ENCODE results near the gene AKAP6. TPM values are rescaled to one million over a fixed set of nuclear protein-coding genes. Genes with fewer than 3 reads are reported as not detected.

Gene AKAP6
- total and polyA plus RNA-seq, 10 of the 15 experiments (the other 5 are each of a cell fraction or from before 2014, with no cell fraction given): 0.35 to 5.9 (median 2.2) TPM

- TF ChIP-seq, protein P1, sequence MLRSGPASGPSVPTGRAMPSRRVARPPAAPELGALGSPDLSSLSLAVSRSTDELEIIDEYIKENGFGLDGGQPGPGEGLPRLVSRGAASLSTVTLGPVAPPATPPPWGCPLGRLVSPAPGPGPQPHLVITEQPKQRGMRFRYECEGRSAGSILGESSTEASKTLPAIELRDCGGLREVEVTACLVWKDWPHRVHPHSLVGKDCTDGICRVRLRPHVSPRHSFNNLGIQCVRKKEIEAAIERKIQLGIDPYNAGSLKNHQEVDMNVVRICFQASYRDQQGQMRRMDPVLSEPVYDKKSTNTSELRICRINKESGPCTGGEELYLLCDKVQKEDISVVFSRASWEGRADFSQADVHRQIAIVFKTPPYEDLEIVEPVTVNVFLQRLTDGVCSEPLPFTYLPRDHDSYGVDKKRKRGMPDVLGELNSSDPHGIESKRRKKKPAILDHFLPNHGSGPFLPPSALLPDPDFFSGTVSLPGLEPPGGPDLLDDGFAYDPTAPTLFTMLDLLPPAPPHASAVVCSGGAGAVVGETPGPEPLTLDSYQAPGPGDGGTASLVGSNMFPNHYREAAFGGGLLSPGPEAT (IDR thresholded peaks at IDR 0.05; ENCODE audit: low read depth): no peak
- no peak for TF ChIP-seq NRF1 (conservative IDR thresholded peaks at IDR 0.05; ENCODE audit: low read depth, low read length)
- no peak for TF ChIP-seq FOXM1 (IDR thresholded peaks at IDR 0.05; ENCODE audit: low read depth, low read length)
- no peak for TF ChIP-seq EGR1 (IDR thresholded peaks at IDR 0.05; ENCODE audit: borderline replicate concordance in 1 of 2, low read depth in 2 of 2, low read length in 2 of 2)
- no peak for TF ChIP-seq TCF12 (IDR thresholded peaks at IDR 0.05; ENCODE audit: low read depth, low read length)
- no peak for TF ChIP-seq SUZ12 (IDR thresholded peaks at IDR 0.05; ENCODE audit: unreplicated experiment)
- no peak for TF ChIP-seq BACH1 (IDR thresholded peaks at IDR 0.05; ENCODE audit: borderline replicate concordance)
Measured at GRCh38 chr14:32474478-32475195, 145.5 kb downstream of the AKAP6 start (continued).

DNA sequence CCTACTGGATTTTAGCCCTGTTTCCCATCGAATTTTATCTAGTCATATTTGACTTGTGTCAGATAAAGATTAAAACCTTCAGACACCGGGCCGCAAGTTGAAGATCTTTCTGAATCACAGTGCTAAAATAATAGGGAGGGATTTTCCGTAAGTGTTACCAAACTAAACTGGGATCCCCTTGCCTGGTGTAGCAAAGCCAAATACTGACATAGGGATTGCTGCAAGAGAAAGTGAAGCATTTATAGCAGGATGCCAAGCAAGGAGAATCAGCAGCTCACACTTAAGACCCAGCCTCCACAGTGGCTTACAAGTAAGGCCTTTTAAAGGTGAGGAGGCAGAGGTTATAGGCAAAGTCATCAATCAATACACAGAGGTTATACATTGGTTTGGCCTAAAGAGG lies 147.4 kb downstream of the AKAP6 start:
- no TSS peak for BruUV-seq (replicated peaks)
- ATAC-seq: no peak
- Histone ChIP-seq H3K36me3 (ENCODE audit: control insufficient read depth in 2 of 2, insufficient read depth in 2 of 2, low read length in 1 of 2) (no peaks in the 10 kb centered on the region), H2AFZ (ENCODE audit: control insufficient read depth, low read depth, low read length) (no peak overlapping the region), H3K9ac (ENCODE audit: control insufficient read depth, insufficient read depth, low read length) (no peak overlapping the region), H3K27ac (ENCODE audit: control insufficient read depth, insufficient read depth) (no peak overlapping the region), H3K9me3 (replicated peaks; ENCODE audit: control insufficient read depth, insufficient read depth, low read length) (no peaks in the 10 kb centered on the region), H3K4me3 (no peak overlapping the region), H3K27me3 (replicated peaks in 1 of 2; ENCODE audit: control insufficient read depth in 2 of 2, insufficient read depth in 2 of 2, low read length in 1 of 2) (no peaks in the 10 kb centered on the region), H3K4me1 (ENCODE audit: control insufficient read depth, insufficient read depth, low read length) (no peaks in the 10 kb centered on the region), H4K20me1 (ENCODE audit: control insufficient read depth, insufficient read depth) (no peaks in the 10 kb centered on the region), H3K79me2 (ENCODE audit: control insufficient read depth, insufficient read depth, low read length) (no peaks in the 10 kb centered on the region), H3K4me2 (ENCODE audit: control insufficient read depth, insufficient read depth) (no peak overlapping the region)
- FAIRE-seq: no peak
- intact Hi-C loops (cut with micrococcal nuclease; ENCODE audit: unreplicated experiment): loop anchor here (10.0 kb wide), 1 partner anchor 402 kb away; the partner anchor contains the start of gene ARHGAP5
- in situ Hi-C loops (cut with MboI): loop anchor here (10.0 kb wide), 1 partner anchor 412 kb away; no protein-coding TSS in a partner anchor
- ChIA-PET SMC1A (ENCODE audit: uncharacterized antibody, unreplicated experiment) (no interaction called here), POLR2A (no interaction called here), RAD21 (ENCODE audit: unreplicated experiment) (no interaction called here), CTCF (interaction anchor here (1.4 kb wide), 1 partner anchor 222 kb away, joined by 3 read pairs; no protein-coding TSS in a partner anchor)
- no peak for DNase-seq (ENCODE audit: low read depth, low spot score)
- 44% methylated on average over 4 of the region's 4 CpGs for WGBS (ENCODE audit: insufficient coverage, insufficient replicate concordance, low lambda C conversion rate, missing lambda C conversion rate)
- TF ChIP-seq, protein P2, sequence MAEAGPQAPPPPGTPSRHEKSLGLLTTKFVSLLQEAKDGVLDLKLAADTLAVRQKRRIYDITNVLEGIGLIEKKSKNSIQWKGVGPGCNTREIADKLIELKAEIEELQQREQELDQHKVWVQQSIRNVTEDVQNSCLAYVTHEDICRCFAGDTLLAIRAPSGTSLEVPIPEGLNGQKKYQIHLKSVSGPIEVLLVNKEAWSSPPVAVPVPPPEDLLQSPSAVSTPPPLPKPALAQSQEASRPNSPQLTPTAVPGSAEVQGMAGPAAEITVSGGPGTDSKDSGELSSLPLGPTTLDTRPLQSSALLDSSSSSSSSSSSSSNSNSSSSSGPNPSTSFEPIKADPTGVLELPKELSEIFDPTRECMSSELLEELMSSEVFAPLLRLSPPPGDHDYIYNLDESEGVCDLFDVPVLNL (IDR thresholded peaks at IDR 0.05; ENCODE audit: low read depth, low read length): no peak
- TF ChIP-seq NBN (IDR thresholded peaks at IDR 0.05) (no peak), MYC (IDR thresholded peaks at IDR 0.05; ENCODE audit: insufficient read depth, insufficient read length, insufficient replicate concordance, low read length, severe bottlenecking) (no peak), CREM (IDR thresholded peaks at IDR 0.05; ENCODE audit: low read depth) (no peak), EZH2 (IDR thresholded peaks at IDR 0.05; ENCODE audit: borderline replicate concordance, control insufficient read depth, low read depth, low read length) (no peak), EGR1 (IDR thresholded peaks at IDR 0.05; ENCODE audit: borderline replicate concordance in 1 of 2, low read depth in 2 of 2, low read length in 2 of 2) (no peak)
- TF ChIP-seq, protein P3, sequence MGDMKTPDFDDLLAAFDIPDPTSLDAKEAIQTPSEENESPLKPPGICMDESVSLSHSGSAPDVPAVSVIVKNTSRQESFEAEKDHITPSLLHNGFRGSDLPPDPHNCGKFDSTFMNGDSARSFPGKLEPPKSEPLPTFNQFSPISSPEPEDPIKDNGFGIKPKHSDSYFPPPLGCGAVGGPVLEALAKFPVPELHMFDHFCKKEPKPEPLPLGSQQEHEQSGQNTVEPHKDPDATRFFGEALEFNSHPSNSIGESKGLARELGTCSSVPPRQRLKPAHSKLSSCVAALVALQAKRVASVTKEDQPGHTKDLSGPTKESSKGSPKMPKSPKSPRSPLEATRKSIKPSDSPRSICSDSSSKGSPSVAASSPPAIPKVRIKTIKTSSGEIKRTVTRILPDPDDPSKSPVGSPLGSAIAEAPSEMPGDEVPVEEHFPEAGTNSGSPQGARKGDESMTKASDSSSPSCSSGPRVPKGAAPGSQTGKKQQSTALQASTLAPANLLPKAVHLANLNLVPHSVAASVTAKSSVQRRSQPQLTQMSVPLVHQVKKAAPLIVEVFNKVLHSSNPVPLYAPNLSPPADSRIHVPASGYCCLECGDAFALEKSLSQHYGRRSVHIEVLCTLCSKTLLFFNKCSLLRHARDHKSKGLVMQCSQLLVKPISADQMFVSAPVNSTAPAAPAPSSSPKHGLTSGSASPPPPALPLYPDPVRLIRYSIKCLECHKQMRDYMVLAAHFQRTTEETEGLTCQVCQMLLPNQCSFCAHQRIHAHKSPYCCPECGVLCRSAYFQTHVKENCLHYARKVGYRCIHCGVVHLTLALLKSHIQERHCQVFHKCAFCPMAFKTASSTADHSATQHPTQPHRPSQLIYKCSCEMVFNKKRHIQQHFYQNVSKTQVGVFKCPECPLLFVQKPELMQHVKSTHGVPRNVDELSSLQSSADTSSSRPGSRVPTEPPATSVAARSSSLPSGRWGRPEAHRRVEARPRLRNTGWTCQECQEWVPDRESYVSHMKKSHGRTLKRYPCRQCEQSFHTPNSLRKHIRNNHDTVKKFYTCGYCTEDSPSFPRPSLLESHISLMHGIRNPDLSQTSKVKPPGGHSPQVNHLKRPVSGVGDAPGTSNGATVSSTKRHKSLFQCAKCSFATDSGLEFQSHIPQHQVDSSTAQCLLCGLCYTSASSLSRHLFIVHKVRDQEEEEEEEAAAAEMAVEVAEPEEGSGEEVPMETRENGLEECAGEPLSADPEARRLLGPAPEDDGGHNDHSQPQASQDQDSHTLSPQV (IDR thresholded peaks at IDR 0.05): no peak
